GOT3 (cell line): ENCODE results near the gene OPCML.

Experiments used
- DNase-seq: peaks from one replicate; lab custom pipeline; 2025; ENCODE audit warnings: mixed read lengths; lab: John Stamatoyannopoulos, UW

The OPCML gene

GRCh38 chr11:132850266-132850665, 682.0 kb downstream of the OPCML start:
- DNase-seq: no peak

- no peak for DNase-seq
These were observed 684.0 kb downstream of the OPCML start for GRCh38 chr11:132848336-132848735.

GRCh38 chr11:132846075-132846474, 686.2 kb downstream of the OPCML start:
- no peak for DNase-seq

DNA sequence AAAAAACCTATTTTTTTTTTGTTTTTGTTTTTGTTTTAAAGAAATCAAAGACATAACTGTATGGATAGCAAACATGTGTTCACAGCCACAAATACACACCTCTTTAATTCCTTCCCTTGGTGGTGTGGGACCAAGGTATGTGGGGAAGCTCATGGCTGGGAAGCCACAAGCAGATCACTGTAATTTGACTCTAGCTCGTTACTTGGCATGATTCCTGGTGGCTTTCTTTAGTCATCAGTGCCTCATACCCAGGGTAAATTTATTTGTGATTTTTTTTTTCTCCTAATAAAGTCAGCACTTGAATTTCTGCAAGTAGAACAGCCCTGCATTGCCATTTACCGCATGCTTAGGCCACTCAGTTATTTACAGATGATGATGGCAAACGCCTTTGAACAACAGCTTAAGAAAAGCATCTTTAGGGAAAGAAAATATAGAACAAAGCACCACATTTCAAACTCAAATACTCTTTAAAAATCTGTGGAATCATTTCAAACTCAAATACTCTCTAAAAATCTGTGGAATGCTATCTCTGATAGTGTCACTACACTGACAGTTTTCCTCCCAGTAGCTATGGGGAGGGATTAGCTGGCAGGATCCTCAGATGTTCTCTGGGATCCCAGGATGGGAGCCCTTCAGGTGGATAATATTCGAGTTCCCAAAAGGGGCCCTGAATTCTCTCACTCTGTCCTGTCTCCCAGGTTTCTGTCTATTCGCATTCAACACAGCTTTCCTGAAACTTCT, 687.2 kb downstream of the OPCML start:
- no peak for DNase-seq

DNA sequence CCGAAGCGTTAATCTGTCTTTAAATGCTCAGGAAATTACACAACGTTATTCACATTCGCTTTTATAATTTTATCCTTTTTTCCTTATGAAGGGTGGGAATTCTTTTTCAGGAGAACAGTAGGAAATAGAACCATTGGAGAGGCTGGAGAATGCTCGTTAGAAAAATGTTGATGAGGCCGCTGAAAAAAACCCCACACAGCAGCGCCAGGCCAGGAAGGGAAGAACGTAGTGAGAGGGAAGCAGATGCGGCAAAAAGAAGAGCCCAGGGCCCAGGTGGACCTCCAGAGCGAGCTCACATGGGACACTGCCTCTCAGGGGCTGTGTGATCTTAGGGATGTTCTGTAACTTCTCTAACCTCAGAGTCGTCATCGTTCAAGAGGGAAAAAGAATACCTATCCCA, 691.6 kb downstream of the OPCML start:
- no peak for DNase-seq

DNA sequence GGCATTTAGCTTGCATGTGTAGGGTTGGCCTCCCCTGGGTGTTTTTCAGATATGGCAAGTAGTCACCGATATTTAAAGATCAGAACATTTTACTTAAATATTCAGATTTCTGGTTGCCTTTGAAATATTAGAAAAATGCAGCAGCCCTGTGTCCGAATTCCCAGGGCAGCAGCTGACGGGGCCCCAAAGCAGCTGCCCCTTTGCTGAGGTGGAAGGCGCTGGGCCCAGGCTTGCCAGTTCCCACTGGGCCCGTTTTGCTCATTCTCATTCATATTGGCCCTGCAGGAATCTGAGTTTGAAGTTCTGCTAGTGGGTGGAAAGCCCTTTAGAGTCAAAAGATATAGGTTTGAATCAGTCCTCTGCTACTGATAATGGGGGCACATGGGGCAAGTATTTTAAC, 692.1 kb downstream of the OPCML start:
- DNase-seq: no peak

DNA sequence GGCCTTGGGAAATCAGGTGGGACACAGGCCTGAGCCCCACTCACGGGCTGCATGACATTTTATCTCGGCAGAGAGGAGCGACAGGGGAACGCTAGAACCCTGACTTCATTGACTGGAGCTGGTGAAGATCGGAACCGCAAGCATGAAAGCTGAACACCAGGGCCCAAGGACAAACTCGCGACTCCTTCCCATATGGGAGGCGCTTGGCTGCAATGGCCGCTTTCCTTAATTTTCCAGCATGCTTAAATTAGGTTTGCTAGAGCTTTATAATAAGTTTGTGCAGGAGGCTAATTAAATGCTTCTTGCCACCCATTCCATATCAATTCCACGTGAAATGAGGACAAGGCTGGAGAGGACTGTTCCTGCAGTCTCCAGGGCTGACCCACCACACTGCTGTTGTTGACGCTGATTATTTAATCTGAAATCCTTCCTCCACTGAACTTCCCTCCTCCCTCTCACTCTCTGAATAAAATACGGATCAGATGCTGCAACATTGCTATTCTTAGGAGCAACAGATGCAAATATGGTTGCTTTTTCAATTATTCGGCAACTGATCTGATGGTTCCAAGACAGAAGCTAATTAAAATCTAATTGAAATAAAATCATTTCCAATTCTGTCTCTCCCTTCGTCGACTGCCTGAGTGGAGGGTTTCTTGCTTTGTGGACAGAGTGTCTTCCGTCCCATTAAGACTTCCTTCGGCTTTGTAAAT, 692.9 kb downstream of the OPCML start:
- DNase-seq: no peak

DNA sequence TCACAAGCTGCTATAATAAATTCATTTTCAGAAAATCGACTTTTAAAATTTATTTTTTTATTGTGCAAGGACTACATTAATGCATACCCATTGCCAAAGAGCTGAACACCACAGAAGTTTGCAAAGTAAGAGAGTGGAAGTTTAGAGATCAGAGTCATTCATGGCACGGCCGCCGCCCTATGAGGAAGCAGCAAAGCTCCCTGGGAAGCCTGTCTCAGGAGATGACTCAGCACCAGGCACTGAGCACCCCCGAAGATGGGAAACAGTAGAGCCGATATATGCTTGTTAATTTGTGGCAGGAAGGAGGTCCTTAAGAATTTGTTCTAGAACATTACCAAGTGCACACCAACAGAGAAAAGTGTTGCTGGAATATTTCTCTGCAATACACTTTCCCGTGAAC, 693.7 kb downstream of the OPCML start:
- no peak for DNase-seq

GRCh38 chr11:132831272-132831671, 701.0 kb downstream of the OPCML start:
- DNase-seq: no peak

DNA sequence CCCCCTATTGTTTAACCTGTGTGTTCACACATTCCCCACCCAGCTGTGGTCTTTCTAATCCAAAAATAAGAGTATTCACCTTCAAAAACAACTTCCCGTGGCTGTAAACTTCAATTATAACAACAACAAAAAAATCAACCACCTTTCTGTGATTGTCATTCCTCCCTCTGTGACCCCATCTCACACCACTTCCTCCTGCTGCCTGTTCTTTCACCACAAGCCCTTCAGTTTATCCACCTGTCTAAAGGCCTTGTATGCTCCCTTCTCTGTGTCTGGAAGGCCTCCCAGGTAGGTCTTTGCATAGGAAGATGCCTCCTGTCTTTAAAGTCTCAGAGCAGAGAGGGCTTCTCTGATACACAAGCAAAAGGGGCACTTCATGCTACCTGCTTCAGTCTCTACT, 707.7 kb downstream of the OPCML start:
- no peak for DNase-seq

DNA sequence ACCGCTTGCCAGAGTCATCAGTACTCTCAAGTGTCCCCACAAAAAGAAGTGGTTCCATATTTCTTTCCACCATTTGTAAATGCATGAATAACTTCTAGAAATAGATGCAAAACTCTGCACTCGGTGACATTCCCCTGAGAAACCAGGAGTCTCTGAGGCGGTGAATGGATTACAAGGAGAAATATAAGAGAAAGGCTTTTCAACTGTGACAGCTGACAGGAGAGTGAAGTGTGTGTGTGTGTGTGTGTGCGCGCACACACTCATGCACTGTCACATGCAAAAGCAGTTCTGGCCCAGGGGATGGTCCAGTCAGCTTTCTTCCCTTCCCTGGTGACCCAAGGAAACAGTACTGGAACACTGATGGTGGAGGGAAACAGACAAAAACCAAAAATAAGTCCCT, 710.0 kb downstream of the OPCML start:
- DNase-seq: no peak

DNA sequence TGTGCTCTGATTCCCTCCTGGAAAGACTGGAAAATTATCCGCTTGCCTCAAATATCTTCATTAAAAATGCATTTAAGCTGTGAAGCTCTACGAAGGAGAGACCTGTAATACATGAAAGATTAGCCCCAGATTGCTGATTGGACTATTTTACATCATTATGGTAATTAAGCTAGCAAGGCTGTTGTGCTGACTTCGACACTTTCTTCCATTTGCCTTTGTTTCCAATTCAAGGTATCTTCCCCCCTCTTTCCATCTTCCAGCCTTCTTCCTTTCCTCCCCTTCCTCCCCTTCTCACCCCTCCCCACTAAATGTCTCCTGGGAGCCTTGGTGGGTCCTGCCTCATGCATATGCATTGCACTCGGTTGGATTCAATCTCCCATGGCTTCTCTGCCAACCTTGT, 710.8 kb downstream of the OPCML start:
- DNase-seq: no peak

- no peak for DNase-seq
These were observed 711.3 kb downstream of the OPCML start for GRCh38 chr11:132821014-132821413.

GRCh38 chr11:132818951-132819350, 713.4 kb downstream of the OPCML start:
- no peak for DNase-seq

GRCh38 chr11:132817387-132817786, 714.9 kb downstream of the OPCML start:
- DNase-seq: no peak

DNA sequence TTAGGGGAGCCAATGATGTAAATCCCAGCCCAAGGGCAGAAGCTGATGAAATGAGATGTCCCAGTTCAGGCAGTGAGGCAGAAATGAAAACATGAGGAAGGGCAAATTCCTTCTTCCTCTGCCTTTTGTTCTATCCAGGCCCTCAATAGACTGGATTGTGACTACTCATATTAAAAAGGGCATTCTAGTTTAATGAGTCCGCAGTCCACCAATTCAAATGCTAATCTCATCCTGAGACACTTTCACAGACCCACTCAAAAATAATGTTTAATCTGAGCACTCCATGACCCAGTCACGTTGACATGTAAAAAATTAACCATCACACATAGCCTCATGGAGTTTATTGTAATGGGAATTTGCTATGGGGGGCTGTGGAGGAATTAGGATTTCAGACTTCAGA, 717.9 kb downstream of the OPCML start:
- no peak for DNase-seq

DNA sequence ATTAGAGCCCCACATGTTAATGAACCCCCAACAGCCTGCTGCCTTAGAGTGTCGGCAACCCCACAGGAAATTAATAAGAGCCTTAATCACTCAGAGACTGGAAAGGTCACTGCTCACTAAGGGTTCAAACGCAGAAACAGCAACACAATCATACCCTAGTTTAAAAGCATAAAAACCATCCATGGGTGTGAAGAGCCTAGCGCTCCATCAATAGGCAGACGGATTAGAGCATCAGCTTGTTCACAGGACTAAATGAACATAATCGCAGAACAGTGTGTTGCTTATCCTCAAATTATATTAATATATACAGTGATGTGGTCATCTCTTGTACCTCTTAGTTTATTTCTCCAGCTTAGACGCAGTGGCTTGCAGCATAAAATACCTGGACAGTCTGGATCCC, 720.7 kb downstream of the OPCML start:
- DNase-seq: no peak

GRCh38 chr11:132809070-132809469, 723.2 kb downstream of the OPCML start:
- no peak for DNase-seq

GRCh38 chr11:132804258-132804657, 728.0 kb downstream of the OPCML start:
- DNase-seq: no peak

DNA sequence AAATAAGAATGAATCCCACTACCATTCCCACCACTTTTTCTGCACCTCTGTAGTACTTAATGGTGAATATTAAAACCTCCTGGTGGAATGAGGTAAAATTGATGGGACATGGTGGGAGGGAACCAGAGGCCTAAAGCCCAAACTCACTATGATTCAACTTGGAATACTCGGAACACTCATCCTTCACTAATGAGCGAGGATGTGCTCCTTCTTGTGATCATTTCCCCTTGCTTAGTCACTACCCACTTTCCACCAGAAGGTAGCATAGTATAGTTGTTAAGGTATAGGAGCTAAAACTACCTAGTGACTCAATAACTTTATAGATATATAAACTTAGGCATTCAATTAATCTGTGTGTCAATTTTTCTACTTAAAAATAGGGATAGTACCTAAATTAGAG, 728.9 kb downstream of the OPCML start:
- DNase-seq: no peak

DNA sequence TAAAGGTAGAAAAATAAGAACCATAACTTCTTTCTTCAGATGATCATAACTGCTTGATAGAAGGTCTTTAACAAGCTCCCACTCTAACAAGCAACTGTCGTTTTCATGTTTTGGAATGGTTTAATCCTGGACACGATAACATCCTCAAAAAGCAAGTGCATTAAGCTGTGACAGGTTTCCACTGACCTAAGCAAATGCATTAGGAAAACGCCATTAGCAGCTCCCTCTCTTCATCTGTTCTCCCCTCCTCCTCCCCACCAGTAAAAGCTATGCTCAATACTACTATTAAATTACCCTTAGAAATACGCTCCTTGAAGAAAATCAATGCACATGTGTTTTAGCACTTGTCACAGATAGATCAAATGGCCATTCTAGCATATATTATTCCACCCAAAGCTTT, 729.4 kb downstream of the OPCML start:
- no peak for DNase-seq

- no peak for DNase-seq
These were observed 738.5 kb downstream of the OPCML start for GRCh38 chr11:132793831-132794230.

DNA sequence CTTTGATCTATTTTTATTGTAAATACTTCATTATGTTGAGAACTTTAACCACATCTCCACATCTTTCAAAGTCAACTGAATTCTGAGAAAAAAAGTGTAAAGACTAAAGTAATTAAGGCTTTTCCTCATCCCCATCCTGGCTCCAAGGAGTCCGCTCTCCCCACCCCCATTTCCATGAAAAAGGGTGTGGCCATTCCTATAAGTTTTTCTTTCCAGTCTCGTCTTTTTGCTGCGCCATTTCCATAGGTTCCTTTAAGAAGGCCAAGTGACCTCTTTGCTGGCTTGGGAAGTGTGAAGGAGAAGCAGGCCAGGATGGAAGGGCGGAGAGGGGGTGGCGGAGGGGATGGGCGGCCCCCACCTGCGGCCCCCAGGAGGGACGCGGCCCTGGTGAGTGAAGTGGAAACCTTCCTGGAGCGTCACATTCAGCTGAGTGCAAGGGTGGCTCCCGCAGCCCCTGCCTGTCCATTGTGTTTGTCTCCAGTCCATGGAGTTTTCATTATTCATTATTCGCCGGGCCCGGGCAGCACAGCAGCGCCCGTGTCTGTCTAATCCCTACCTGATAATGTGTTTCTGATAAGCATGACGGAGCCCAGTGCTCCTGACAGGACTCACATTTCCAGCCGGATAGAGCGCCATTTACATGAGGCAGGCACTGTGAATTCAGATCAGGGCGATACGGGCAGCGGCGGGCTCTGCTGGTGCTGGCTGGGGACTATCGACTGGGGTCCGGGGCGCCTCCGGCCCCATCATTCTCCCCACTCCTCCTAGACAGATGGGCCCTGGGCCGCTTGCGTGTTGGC, 739.8 kb downstream of the OPCML start:
- no peak for DNase-seq
